ENCODE measurements around the gene C1orf116.

DNA sequence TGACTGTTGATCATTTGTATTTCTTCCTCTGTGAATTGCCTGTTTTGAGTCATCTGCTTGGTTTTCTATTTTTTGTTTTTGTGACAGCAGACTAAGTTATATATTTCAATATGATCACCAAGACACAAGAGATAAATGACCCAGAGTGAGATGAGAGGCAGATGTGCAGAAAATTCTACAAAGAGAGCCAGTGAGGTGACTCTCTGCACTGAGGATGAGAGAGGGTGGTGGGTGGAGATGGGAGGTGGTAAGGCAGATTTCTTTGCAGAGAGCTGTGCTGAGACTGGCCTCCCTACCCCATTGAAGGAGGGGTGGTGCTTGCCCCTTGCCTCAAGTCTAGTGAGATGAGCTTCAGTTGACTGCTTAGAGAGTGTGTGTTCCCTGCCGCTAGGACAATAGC lies 44.7 kb downstream of the C1orf116 start:
- TF ChIP-seq, protein P1, sequence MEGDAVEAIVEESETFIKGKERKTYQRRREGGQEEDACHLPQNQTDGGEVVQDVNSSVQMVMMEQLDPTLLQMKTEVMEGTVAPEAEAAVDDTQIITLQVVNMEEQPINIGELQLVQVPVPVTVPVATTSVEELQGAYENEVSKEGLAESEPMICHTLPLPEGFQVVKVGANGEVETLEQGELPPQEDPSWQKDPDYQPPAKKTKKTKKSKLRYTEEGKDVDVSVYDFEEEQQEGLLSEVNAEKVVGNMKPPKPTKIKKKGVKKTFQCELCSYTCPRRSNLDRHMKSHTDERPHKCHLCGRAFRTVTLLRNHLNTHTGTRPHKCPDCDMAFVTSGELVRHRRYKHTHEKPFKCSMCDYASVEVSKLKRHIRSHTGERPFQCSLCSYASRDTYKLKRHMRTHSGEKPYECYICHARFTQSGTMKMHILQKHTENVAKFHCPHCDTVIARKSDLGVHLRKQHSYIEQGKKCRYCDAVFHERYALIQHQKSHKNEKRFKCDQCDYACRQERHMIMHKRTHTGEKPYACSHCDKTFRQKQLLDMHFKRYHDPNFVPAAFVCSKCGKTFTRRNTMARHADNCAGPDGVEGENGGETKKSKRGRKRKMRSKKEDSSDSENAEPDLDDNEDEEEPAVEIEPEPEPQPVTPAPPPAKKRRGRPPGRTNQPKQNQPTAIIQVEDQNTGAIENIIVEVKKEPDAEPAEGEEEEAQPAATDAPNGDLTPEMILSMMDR (IDR thresholded peaks at IDR 0.05): no peak
- TF ChIP-seq EZH2 (IDR thresholded peaks at IDR 0.05) (no peak), EZH2phosphoT487 (IDR thresholded peaks at IDR 0.05) (no peak)

Data from neural progenitor cell (in vitro differentiated cells).